Stimulated activated memory B cell treated with anti-CD40 and anti-IgM and Interleukin-4, amounts not matched to agents 10 μg/mL and 1 μg/mL and 100 μg/mL, for 72 hours (primary cell): ENCODE measurements around the gene ARHGAP15.

Experiments
- ATAC-seq: fragments of 150-1000 bp; cut with Tn5 transposase; 2 replicates; pipeline ENCODE4 v1.10.0; 2021
- H3K27ac Mint-ChIP-seq: one replicate; pipeline ENCODE4 v1.8.0; 2022; ENCODE audit warnings: mild to moderate bottlenecking, mixed read lengths
- H3K27me3 Mint-ChIP-seq: one replicate; pipeline ENCODE4 v1.8.0; 2022; ENCODE audit warnings: mixed read lengths
- H3K36me3 Mint-ChIP-seq: one replicate; pipeline ENCODE4 v1.8.0; 2022; ENCODE audit warnings: mixed read lengths
- H3K4me1 Mint-ChIP-seq: one replicate; pipeline ENCODE4 v1.8.0; 2022; ENCODE audit warnings: mixed read lengths
- H3K4me3 Mint-ChIP-seq: one replicate; pipeline ENCODE4 v1.8.0; 2022; ENCODE audit warnings: mild to moderate bottlenecking, moderate library complexity, mixed read lengths
- H3K9me3 Mint-ChIP-seq: one replicate; pipeline ENCODE4 v1.8.0; 2022; ENCODE audit warnings: mixed read lengths

ARHGAP15 gene

DNA sequence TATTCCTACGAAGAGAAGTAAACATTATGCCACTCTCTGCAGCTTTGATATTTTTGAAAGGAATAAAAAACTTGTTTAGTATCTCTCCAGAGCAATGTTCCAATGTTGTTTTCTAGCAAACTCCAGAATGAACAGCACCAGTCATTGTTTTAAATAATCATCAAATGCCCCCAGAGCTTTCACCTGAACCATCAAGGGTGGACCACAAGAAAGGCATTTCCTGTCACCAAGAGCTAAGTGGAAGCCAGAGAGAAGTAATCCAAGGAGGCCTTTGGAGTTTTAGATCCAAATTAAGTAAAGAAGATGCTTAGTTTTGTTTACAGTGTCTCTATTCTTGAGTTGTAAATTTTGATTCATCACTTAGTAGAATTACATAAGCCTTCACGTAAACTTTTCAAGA lies 559.0 kb downstream of the ARHGAP15 start:
- H3K36me3 Mint-ChIP-seq = peaks cover 30% of the 10 kb centered on the region
- H3K9me3 Mint-ChIP-seq = no peaks in the 10 kb centered on the region
- no peak overlapping the region for H3K27ac Mint-ChIP-seq
- no peak overlapping the region for H3K4me3 Mint-ChIP-seq
- no peaks in the 10 kb centered on the region for H3K27me3 Mint-ChIP-seq
- peaks cover 6% of the 10 kb centered on the region for H3K4me1 Mint-ChIP-seq
- no peak for ATAC-seq

DNA sequence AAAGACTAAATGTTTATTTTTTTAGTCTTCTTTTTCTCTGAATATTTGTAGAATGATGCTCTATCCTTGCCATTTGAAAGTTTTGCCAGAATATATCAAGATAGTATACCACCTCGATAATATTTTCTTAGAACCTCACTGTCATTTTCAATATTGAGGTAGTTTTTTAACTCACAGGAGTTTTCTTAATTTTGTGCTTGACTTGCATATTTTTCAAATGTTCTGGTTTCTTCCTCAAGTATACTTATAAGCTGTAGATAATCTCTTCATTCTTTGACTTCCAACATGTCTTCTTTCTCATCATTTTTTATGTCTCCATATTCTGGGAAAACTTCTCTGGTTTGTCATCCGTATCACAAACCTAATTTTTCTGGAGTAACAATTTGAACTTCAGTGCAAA lies 559.6 kb downstream of the ARHGAP15 start:
- peaks cover 30% of the 10 kb centered on the region for H3K36me3 Mint-ChIP-seq
- no peak overlapping the region for H3K27ac Mint-ChIP-seq
- no peaks in the 10 kb centered on the region for H3K9me3 Mint-ChIP-seq
- no peak for ATAC-seq
- no peak overlapping the region for H3K4me3 Mint-ChIP-seq
- peaks cover 6% of the 10 kb centered on the region for H3K4me1 Mint-ChIP-seq
- no peaks in the 10 kb centered on the region for H3K27me3 Mint-ChIP-seq

DNA sequence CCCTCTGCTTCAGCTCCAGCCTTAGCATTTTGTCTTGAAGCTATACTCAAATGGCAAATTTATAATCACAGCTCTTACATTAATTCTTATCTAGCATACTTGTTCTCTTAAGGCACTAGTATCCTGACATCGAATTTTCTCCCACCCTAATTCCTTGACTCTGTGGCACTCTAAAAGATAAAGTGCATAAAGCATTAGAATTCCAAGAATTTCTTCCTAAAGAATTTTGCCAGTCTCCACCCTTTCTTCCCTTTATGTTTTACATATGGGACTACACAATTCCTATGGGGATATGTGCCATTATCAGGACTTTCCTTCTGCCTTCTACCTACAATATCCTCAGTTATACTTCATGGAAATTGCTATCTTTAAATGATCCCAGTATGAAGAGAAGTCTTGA lies 560.3 kb downstream of the ARHGAP15 start:
- no peaks in the 10 kb centered on the region for H3K27me3 Mint-ChIP-seq
- peaks cover 6% of the 10 kb centered on the region for H3K4me1 Mint-ChIP-seq
- no peak for ATAC-seq
- H3K36me3 Mint-ChIP-seq = peaks cover 30% of the 10 kb centered on the region
- H3K4me3 Mint-ChIP-seq = no peak overlapping the region
- H3K27ac Mint-ChIP-seq = no peak overlapping the region
- H3K9me3 Mint-ChIP-seq = no peaks in the 10 kb centered on the region

DNA sequence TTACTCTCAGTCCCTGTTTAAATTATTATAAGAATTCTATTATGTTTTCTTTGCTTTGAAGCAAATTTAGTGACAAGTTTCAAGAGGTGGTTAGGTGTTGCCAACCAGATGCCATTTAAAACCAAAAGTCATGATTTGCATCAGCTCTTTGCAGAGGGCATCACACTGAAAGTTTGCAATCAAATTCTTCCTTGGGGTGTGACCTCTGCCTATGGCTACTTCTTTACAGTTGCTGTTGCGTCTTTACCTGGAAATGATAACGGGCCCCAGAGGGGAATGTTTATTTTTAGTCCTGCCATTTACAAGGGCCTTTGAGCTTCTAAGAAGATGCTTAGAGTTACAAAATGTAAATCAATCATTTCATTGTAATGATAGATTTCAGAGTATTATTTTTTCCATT lies 561.0 kb downstream of the ARHGAP15 start:
- Mint-ChIP-seq H3K4me1 (peaks cover 6% of the 10 kb centered on the region), H3K4me3 (no peak overlapping the region), H3K27ac (no peak overlapping the region), H3K9me3 (no peaks in the 10 kb centered on the region), H3K36me3 (peaks cover 30% of the 10 kb centered on the region), H3K27me3 (no peaks in the 10 kb centered on the region)
- no peak for ATAC-seq

DNA sequence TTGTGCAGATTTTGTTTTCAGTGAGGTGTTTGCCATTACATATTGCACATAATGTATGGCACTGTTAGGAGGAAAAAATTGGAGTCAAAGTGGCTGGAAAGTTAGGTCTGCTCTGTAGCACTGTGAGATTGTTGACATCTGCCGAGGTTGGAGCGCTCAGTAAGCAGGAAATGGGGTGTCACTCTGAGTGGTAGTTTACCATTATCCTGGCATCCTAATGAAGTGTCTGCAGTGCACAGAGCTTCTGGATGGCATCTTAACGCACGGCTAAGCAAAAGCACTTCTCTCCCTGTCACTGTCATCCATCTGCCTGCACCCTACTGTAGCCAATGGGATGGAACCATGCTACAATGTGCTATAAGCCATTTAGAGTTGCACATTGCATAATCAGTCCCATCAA lies 561.9 kb downstream of the ARHGAP15 start:
- Mint-ChIP-seq H3K27ac (no peak overlapping the region), H3K4me1 (peaks cover 6% of the 10 kb centered on the region), H3K9me3 (no peaks in the 10 kb centered on the region), H3K27me3 (no peaks in the 10 kb centered on the region), H3K4me3 (no peak overlapping the region), H3K36me3 (peaks cover 30% of the 10 kb centered on the region)
- ATAC-seq = no peak

DNA sequence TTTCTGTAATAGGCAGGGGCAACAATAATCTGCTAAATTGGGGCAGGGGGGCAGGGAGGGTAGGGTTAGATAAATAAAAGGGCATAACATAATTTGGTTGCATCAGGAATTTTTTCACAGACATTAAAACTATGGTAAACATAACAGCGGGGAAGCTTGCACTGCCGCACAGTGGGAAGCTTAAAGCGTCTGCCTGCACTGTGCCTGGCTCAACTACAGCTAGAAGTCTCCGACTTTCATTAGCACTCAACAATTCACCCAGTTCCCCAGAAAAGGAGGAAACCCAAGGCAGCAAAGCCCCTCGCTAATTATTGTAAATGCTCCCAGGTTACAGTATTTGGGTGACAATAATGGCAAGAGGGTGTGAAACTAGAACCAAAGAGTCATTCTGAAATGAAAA lies 562.9 kb downstream of the ARHGAP15 start:
- ATAC-seq = no peak
- H3K27ac Mint-ChIP-seq = no peak overlapping the region

DNA sequence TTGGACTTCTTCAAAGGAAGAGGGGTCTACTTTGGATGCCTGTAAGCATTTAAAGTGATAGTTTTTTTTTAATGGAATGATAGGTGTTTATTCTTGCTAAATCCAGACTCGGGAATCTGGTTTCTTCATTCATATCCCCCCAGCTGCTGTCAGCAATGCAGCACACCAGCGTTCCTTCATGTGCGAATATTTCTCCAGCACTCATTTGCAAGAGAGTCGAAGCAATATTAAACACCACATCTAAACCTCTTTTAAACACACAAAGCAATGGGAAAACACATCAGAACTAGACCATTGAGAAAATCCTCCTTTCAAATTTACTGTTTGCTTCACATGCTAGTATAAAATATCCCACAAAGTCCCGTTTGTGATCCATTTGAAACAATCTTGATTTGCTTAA lies 563.7 kb downstream of the ARHGAP15 start:
- no peak for ATAC-seq
- Mint-ChIP-seq H3K27ac (no peak overlapping the region), H3K36me3 (peaks cover 30% of the 10 kb centered on the region), H3K27me3 (no peaks in the 10 kb centered on the region), H3K4me1 (peaks cover 21% of the 10 kb centered on the region), H3K4me3 (no peak overlapping the region), H3K9me3 (no peaks in the 10 kb centered on the region)

More for the DNA sequence above, 562.9 kb downstream of the ARHGAP15 start:
- Mint-ChIP-seq H3K36me3 (peaks cover 30% of the 10 kb centered on the region), H3K9me3 (no peaks in the 10 kb centered on the region), H3K27me3 (no peaks in the 10 kb centered on the region), H3K4me3 (no peak overlapping the region), H3K4me1 (peaks cover 13% of the 10 kb centered on the region)

DNA sequence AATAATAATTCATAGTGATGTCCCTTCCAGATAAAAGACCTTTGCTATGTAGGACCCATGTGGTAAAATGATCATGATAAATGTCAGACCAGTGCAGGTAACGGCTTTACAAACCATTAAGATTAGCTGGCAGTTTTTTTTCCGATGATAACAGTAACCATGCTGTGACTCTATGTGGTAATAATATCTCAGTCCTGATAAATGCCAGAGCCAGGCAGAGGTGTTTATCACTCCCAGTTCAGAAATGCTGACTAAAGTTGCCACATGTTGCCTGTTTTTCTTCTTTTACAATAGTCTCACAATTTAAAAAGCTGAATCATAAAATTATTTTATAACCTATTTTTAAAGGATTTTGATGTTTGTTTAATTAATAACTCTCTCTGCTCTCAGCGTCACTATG lies 565.1 kb downstream of the ARHGAP15 start:
- Mint-ChIP-seq H3K36me3 (peaks cover 29% of the 10 kb centered on the region), H3K4me3 (no peak overlapping the region), H3K9me3 (no peaks in the 10 kb centered on the region), H3K27ac (no peak overlapping the region), H3K4me1 (peaks cover 33% of the 10 kb centered on the region), H3K27me3 (no peaks in the 10 kb centered on the region)
- ATAC-seq = no peak

DNA sequence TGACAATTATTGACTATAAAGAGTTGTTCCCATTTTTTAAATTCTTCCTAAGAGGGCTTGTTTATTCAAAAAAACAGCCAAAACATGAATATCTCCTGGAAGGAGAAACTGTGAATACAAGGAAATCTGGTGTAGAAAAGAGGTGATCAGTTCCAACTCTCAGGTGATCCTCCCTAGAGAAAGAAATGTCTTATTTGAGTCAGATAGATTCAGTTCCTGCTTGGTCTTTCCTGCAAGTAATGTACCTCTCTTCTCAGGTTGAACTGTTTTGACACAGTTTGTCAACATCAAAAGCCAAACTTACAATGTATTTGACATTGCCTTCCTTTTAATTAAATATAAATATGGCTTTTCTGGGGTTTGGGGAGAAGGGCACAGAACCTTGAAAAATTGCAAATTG lies 567.4 kb downstream of the ARHGAP15 start:
- ATAC-seq = peak; percentile 62
- Mint-ChIP-seq H3K9me3 (no peaks in the 10 kb centered on the region), H3K4me1 (peaks cover 36% of the 10 kb centered on the region), H3K4me3 (no peak overlapping the region), H3K27me3 (no peaks in the 10 kb centered on the region), H3K36me3 (peaks cover 24% of the 10 kb centered on the region), H3K27ac (no peak overlapping the region)

DNA sequence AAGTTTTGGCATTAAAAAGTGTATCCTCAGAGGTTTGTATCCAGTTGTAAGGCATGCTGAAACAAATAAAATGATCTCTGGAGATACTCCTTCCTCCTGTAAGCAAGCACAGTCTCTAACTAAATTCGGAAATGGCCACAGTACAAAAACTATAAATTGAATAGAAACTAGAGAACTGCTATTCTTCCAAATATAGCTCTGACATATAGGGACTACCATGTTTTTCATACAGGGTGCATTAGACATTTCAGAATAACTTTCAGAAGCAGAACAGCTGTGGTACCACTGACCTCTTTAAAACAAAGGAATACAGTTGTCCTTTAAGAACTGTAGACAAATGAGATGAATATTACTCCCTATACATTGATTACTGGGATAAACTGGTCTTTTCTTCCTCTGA lies 568.5 kb downstream of the ARHGAP15 start:
- Mint-ChIP-seq H3K27ac (no peak overlapping the region), H3K9me3 (no peaks in the 10 kb centered on the region), H3K36me3 (peaks cover 23% of the 10 kb centered on the region), H3K27me3 (no peaks in the 10 kb centered on the region), H3K4me3 (no peak overlapping the region), H3K4me1 (peaks cover 36% of the 10 kb centered on the region)
- ATAC-seq = no peak

DNA sequence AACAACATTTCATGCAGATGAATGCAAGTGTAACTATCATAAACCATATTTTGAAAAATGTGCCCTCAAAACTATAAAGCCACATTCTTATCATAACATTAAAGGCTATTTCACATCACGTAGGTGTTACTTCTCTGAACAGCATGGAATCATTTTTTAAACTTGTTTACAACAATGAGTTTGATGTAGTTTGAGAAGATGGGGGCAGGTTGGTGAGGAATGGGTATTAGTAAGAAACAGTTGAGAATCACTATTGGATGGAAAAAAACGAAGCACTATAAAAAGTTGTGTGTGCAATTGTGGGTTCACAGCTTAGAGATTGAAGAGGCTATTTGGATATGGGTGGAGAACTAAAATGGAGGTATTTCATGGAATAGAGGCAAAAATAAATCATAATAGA lies 569.1 kb downstream of the ARHGAP15 start:
- no peak overlapping the region for H3K4me3 Mint-ChIP-seq
- no peak for ATAC-seq
- H3K4me1 Mint-ChIP-seq = peaks cover 36% of the 10 kb centered on the region
- peaks cover 25% of the 10 kb centered on the region for H3K36me3 Mint-ChIP-seq
- no peak overlapping the region for H3K27ac Mint-ChIP-seq
- H3K9me3 Mint-ChIP-seq = no peaks in the 10 kb centered on the region
- H3K27me3 Mint-ChIP-seq = no peaks in the 10 kb centered on the region

DNA sequence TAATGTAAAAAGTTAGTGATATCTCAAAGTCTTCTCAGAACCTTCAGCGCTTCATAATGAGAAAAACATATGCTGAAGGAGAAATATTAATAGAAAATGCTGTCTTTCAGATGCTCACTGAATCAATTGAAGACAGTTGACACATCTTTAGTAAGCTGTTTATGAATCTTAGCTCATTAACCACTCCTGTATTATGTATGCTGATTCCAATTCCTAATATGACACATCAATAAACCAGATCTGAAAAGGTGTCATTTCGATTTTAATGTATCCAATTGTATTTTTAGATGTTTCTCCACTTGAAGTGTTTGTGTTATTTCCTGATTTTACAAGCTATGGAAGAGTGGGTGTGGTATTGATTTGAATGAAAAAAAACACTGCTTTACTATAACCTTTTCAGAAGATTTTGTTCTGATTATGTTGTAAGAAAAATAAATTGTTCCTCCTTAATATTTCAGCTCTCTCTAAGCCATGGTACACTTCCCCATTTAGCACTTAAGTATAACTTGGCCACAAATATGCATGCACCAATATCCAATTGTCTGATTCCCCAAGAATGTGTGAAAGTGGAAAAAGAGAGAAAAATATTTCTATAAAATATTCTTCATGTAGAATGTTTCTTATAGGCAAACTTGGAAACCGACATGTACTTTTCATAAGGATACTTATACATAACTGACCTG lies 569.8 kb downstream of the ARHGAP15 start:
- Mint-ChIP-seq H3K4me1 (peaks cover 36% of the 10 kb centered on the region), H3K4me3 (no peak overlapping the region), H3K36me3 (peaks cover 32% of the 10 kb centered on the region), H3K9me3 (no peaks in the 10 kb centered on the region), H3K27me3 (no peaks in the 10 kb centered on the region), H3K27ac (no peak overlapping the region)
- no peak for ATAC-seq

DNA sequence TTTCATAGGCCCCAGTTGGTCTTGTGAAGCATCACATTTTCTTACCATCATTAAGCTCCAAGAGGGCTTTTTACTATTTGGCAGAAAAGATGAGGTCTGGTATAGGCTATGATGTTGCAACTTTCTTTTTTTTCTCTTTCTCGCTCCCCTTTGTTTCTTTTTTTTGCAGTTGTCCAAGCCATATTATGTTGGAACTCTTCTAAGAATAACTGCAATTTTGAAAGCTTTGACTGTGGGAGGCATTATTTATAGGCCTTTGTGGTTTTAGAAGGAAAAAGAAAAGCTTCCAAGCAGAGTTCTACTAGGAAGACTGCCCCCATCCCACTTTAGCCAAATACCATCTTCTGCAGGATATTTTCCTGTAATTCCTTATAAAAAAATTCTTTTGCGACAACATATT lies 571.6 kb downstream of the ARHGAP15 start:
- peaks cover 40% of the 10 kb centered on the region for H3K4me1 Mint-ChIP-seq
- no peak overlapping the region for H3K4me3 Mint-ChIP-seq
- H3K36me3 Mint-ChIP-seq = peaks cover 49% of the 10 kb centered on the region
- ATAC-seq = no peak
- H3K27ac Mint-ChIP-seq = no peak overlapping the region
- no peaks in the 10 kb centered on the region for H3K9me3 Mint-ChIP-seq
- H3K27me3 Mint-ChIP-seq = no peaks in the 10 kb centered on the region

DNA sequence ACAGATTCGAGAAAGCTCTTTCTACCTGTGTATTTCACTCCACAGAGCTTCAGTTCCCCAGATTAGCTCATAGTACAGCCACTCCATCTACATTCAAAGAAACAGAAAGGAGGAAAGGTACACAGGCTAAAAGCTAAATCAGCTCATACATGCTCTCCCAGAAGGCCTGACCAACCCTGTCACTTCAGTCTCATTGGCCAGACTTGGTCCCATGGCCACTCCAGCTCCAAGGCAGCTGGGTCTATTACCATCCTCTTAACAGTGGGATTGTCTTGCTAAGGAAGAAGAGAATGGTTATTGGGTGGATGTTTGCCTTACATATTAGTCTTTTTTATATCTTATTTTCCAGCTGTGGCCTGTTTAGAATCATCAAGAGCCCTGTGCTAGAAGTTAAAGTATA lies 572.6 kb downstream of the ARHGAP15 start:
- H3K9me3 Mint-ChIP-seq = no peaks in the 10 kb centered on the region
- H3K4me1 Mint-ChIP-seq = peaks cover 38% of the 10 kb centered on the region
- H3K4me3 Mint-ChIP-seq = no peak overlapping the region
- no peak for ATAC-seq
- peaks cover 52% of the 10 kb centered on the region for H3K36me3 Mint-ChIP-seq
- no peak overlapping the region for H3K27ac Mint-ChIP-seq
- no peaks in the 10 kb centered on the region for H3K27me3 Mint-ChIP-seq

DNA sequence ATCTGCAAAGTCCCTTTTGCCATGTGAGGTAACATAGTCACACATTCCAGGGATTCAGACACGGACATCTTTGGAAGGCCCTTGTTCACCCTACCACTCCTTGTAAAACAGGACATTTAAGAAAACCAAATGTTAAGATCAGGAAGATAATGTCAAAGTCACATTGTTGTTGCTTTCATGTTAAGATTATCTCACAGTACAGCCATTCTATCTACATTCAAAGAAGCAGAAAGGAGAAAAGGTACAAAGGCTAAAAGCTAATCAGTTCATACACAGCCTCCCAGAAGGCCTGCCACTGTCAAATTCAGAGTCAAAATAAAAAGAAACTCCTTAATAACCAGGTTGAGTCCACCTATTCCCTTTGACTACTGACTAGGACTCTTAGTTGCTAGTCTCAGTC lies 573.7 kb downstream of the ARHGAP15 start:
- H3K27ac Mint-ChIP-seq = no peak overlapping the region
- no peaks in the 10 kb centered on the region for H3K9me3 Mint-ChIP-seq
- peaks cover 64% of the 10 kb centered on the region for H3K36me3 Mint-ChIP-seq
- ATAC-seq = no peak
- no peaks in the 10 kb centered on the region for H3K27me3 Mint-ChIP-seq
- H3K4me3 Mint-ChIP-seq = no peak overlapping the region
- peaks cover 26% of the 10 kb centered on the region for H3K4me1 Mint-ChIP-seq

DNA sequence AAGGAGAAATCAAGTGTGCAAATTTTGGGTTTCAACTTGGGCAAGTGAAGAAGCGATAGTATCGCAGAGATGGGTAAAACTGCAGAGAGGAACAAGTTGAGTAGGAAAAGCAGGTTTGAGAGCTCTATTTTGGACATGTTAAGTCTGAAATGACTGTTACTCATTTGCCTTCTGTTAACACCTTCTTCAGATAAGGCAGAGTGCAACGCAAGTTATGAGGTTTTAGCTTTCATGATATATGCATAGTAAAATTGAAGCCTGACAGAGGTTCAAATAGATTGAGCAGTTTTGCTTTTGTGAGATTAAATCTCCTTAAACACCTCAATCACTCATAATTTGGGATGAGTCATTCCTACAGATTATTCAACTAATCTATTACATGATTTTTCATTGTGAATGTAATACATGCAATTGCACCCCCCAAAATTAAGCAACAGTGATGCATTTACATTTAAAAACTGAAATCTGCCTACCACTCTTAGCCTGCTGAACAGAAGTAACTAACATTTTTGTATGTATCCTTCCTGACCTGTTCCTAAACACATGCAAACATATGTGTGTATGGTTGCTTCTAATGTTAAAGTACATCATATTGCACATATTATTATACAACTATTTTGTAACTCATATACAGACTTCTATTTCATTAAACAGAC lies 575.4 kb downstream of the ARHGAP15 start:
- H3K27me3 Mint-ChIP-seq = no peaks in the 10 kb centered on the region
- no peak overlapping the region for H3K27ac Mint-ChIP-seq
- no peak for ATAC-seq
- H3K9me3 Mint-ChIP-seq = no peaks in the 10 kb centered on the region
- H3K36me3 Mint-ChIP-seq = peaks cover 75% of the 10 kb centered on the region
- H3K4me3 Mint-ChIP-seq = no peak overlapping the region
- peaks cover 13% of the 10 kb centered on the region for H3K4me1 Mint-ChIP-seq
